GM12801 (cell line): Measurements from ENCODE around the gene SS18L1.

Experiments
- CTCF ChIP-seq: IDR thresholded peaks from one replicate; pipeline ENCODE4 v1.5.1; 2011; ENCODE audit warnings: control low read depth; ENCODE audit not compliant: insufficient read length; ENCODE audit errors: extremely low read depth

SS18L1 gene

GRCh38 chr20:62129731-62130531 is 13.6 kb upstream of the SS18L1 start:
- no peak for TF ChIP-seq CTCF

- TF ChIP-seq CTCF, result no peak
Observed at GRCh38 chr20:62131560-62132320, 11.8 kb upstream of the SS18L1 start.

- TF ChIP-seq CTCF, result no peak
Observed at GRCh38 chr20:62132421-62132820, 11.1 kb upstream of the SS18L1 start.

GRCh38 chr20:62133051-62133845 is 10.3 kb upstream of the SS18L1 start:
- no peak for TF ChIP-seq CTCF

- no peak for TF ChIP-seq CTCF
Observed at GRCh38 chr20:62133864-62134263, 9.7 kb upstream of the SS18L1 start.

- TF ChIP-seq CTCF, result no peak
Observed at GRCh38 chr20:62134735-62135231, 8.8 kb upstream of the SS18L1 start.

GRCh38 chr20:62135573-62136266 is 7.8 kb upstream of the SS18L1 start:
- no peak for TF ChIP-seq CTCF
